Stomach (tissue), 9 donors: ENCODE measurements around the gene AJM1. TPM values are rescaled to one million over a fixed set of nuclear protein-coding genes. Genes with fewer than 3 reads are reported as not detected.
A peak's percentile ranks its signal among the peaks of the same experiment; 100 is the strongest.

Experiments
- DNase-seq, 2 donors: peaks; one replicate each; pipeline versions ENCODE4 v3.0.0 to v3.0.0-alpha.2; 2013 to 2019
- H3K27ac ChIP-seq, 5 donors: fragments of 200-600 bp in 4 of 5; sonication (generic) in 4 of 5; one replicate each; pipeline ENCODE4 v1.5.1; 2013 to 2019; ENCODE audit warnings: mild to moderate bottlenecking in 1 of 5, moderate library complexity in 1 of 5
- H3K27me3 ChIP-seq, 3 donors: fragments of 200-600 bp; sonication (generic); one replicate each; pipeline ENCODE4 v1.5.1; 2017 to 2019; ENCODE audit warnings: mixed run types in 1 of 3
- H3K36me3 ChIP-seq, 4 donors: fragments of 200-600 bp; sonication (generic); 1 replicate in 3 of 4; 2 replicates in 1 of 4; pipeline ENCODE4 v1.5.1; 2016 to 2019
- H3K4me1 ChIP-seq, 4 donors: fragments of 200-600 bp; sonication (generic); one replicate each; pipeline ENCODE4 v1.5.1; 2016 to 2019
- H3K4me3 ChIP-seq, 4 donors: fragments of 200-600 bp; sonication (generic) in 3 of 4; one replicate each; pipeline ENCODE4 v1.5.1; 2016 to 2019; ENCODE audit warnings: mild to moderate bottlenecking in 1 of 4
- H3K9me3 ChIP-seq, 4 donors: fragments of 200-600 bp; sonication (generic); one replicate each; pipeline ENCODE4 v1.5.1; 2016 to 2019
- EP300 ChIP-seq: sonication (generic); formaldehyde crosslinking; IDR thresholded peaks from one replicate; pipeline ENCODE4 v1.6.1; 2017; ENCODE audit warnings: antibody characterized with exemption
- POLR2A ChIP-seq, 4 donors: fragments of 450-650 bp; IDR thresholded peaks; one replicate each; pipeline ENCODE4 v1.6.1; 2016; ENCODE audit warnings: antibody characterized with exemption in 4 of 4, control low read depth in 2 of 4, mild to moderate bottlenecking in 1 of 4, moderate library complexity in 1 of 4
- POLR2AphosphoS5 ChIP-seq, 3 donors: sonication (generic); formaldehyde crosslinking; IDR thresholded peaks; one replicate each; pipeline ENCODE4 v1.6.1; 2016; ENCODE audit warnings: antibody characterized with exemption in 3 of 3
- WGBS, 5 donors: extraction: QIAGEN DNeasy Blood & Tissue Kit in 3 of 5; methylation state at CpG; one replicate each; pipeline versions ENCODE4 v1.1.5 to v1.1.7; 2013 to 2018; 5-methylcytosine and 5-hydroxymethylcytosine counted together
- intact Hi-C: fragments of 100-400 bp; cut with DNase I; formaldehyde crosslinking; loops from one replicate; pipeline ENCODE4 v1.15.1; 2023; ENCODE audit warnings: low total_unique reads
- polyA plus RNA-seq, 3 donors: library from polyadenylated mRNA; stranded (reverse); fragments of 200-250 nt; gene quantifications; one replicate each; pipeline ENCODE4 v1.2.3, GENCODE V29; 2013
- total RNA-seq, 5 donors: library from RNA; depleted of rRNA; stranded (reverse); fragments of >200 nt; gene quantifications; one replicate each; pipeline versions ENCODE4 v1.1.0 to v1.2.3, GENCODE V29; 2014 to 2016
- TF ChIP-seq, protein P1 (sequence below), 7 experiments: fragments of 450-650 bp in 4 of 7; fragments of 200-600 bp in 3 of 7; sonication (generic) in 3 of 7; IDR thresholded peaks; one replicate each; pipeline ENCODE4 v1.5.1; 2016 to 2019; ENCODE audit warnings: antibody characterized with exemption in 7 of 7, control low read depth in 2 of 7, mild to moderate bottlenecking in 1 of 7
- donor health status: healthy with polysubstance abuse.
- donor health status: Bipolar disorder and iron deficiency.
- donor health status: healthy.

AJM1 gene
- total and polyA plus RNA-seq, 8 donors, result 0.46 to 37.4 (median 2.6) TPM

DNA sequence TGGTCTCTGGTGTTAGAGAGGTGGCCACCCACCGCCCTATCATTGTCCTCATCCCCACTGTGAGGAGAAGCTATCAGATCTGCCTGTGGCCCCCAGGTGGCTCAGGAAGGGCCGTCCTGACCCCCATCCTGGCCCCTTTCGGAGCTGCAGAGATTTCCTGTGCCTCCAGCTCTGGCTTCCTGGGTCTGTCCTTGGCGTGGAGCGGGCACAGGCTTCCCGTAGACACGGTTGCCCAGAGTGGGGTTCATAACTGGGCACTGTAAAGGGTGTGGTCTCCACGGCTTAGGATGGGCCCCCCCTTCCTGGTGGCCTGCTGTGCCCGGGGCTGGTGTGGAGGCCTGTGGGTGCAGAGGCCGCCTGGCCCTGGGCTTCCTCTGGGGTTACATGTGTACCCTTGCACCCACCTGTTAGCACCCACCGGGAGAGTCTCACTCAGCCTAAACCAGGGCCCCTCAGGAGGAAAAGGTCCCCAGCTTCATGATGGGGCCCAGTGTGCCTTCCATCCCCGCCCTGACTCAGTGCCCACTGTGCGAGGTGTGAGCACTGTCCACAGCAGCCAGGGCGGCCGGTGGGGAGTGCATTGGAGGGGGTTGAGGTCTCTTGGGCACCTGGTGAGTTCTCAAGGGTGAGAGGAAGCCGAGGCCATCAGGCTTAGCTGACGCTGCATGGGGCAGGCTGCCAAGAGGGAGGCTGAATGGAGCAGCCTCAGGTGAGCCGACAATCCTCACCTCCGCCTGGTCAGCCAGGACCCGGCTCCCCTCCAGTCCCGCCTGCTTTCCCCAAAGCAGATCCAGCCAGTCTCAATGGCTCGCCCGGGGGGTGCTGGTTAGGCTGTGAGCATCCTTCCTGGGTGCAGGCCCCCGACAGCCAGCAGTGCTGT, 15.3 kb upstream of the AJM1 start:
- no peaks in the 10 kb centered on the region for H3K27me3 ChIP-seq
- 87 to 90% (median 89%) methylated on average over 20 to 24 of the region's 24 CpGs for WGBS, 5 donors
- peaks cover 0 to 2% (median under 1%) of the 10 kb centered on the region in 4 donors for H3K4me1 ChIP-seq
- no peak overlapping the region for H3K4me3 ChIP-seq
- intact Hi-C loops, result no loop called here
- H3K9me3 ChIP-seq, result no peaks in the 10 kb centered on the region
- peaks cover 69 to 90% (median 88%) of the 10 kb centered on the region in 4 donors for H3K36me3 ChIP-seq
- no peak overlapping the region for H3K27ac ChIP-seq
- TF ChIP-seq EP300, result no peak
- TF ChIP-seq, protein P1, sequence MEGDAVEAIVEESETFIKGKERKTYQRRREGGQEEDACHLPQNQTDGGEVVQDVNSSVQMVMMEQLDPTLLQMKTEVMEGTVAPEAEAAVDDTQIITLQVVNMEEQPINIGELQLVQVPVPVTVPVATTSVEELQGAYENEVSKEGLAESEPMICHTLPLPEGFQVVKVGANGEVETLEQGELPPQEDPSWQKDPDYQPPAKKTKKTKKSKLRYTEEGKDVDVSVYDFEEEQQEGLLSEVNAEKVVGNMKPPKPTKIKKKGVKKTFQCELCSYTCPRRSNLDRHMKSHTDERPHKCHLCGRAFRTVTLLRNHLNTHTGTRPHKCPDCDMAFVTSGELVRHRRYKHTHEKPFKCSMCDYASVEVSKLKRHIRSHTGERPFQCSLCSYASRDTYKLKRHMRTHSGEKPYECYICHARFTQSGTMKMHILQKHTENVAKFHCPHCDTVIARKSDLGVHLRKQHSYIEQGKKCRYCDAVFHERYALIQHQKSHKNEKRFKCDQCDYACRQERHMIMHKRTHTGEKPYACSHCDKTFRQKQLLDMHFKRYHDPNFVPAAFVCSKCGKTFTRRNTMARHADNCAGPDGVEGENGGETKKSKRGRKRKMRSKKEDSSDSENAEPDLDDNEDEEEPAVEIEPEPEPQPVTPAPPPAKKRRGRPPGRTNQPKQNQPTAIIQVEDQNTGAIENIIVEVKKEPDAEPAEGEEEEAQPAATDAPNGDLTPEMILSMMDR (IDR thresholded peaks at IDR 0.05), result no peak
- TF ChIP-seq POLR2AphosphoS5 (IDR thresholded peaks at IDR 0.05), result no peak
- TF ChIP-seq POLR2A (IDR thresholded peaks at IDR 0.05), result no peak
- DNase-seq, result peak in 1 of 2 donors; percentile 72

DNA sequence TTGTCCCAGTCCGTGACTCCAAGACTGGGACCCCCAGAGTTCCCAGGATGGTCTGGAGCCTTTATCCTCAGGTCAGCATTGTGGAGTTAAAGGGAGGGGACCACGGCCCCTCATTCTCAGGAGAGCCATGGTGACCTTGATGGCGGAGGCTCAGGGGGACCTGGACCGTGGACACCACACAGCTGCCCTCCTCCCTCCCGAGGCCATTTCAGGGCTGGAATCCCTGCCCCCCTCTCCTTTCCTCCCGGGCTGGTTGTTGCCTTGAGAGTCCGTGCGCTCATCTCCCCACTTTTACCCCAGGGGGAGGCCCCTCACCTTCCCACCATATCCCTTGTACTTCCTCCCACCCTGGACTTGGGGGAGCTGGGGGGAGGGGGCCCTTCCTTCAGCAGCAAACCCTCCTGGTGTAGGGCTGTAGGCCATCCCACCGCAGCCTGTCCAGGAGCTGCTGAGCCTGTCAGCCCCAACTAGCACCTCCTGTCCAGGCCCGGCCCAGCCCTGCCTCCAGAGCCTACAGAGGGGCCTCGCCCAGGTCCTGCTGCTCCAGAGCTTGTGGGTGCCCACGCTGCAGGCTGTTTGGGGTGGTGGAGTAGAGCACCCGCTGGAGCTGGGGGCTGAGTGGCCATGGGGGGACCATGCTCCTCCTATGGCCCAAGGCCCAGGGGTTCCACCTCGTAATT, 14.3 kb upstream of the AJM1 start:
- DNase-seq, result no peak
- no peak for TF ChIP-seq EP300
- peaks cover 78 to 100% (median 97%) of the 10 kb centered on the region in 4 donors for H3K36me3 ChIP-seq
- H3K9me3 ChIP-seq, result no peaks in the 10 kb centered on the region
- no peak overlapping the region for H3K4me3 ChIP-seq
- intact Hi-C loops, result no loop called here
- H3K4me1 ChIP-seq, result no peaks in the 10 kb centered on the region
- no peak overlapping the region for H3K27ac ChIP-seq
- 90 to 97% (median 93%) methylated on average over 14 of the region's 14 CpGs for WGBS, 5 donors
- H3K27me3 ChIP-seq, result no peaks in the 10 kb centered on the region

DNA sequence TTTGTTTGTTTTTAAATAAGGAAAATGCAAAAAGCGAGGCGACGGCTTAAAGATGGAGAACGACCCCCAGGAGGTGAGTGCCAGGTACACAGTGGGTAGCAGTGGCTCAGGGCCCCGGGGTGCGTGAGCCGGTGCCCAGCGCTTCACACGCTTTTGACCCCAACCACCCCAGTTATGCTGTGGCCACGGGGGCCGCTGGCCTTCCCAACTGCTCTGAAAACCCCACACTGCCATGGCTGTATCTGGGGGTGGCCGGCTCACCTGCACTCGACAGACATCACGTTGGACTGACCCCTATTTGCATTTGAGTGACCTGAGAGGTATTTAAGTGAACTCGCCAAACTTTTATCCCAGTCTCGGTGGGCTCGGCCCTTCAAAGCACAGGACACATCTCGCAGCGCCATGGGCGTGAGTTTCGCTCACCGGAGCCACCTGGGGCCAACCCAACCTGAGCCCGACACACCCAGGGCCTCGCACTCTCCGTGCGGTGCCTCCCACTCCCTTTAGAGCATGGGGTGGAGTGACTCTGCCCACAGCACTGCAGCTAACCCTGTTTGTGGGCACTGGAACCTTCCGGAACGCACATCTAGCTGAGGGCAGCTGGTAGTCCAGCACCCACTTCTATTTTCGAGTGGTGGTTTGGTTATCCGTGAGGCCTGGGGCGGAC, 13.7 kb upstream of the AJM1 start:
- Histone ChIP-seq H3K4me1 (no peaks in the 10 kb centered on the region), H3K27ac (no peak overlapping the region), H3K4me3 (no peak overlapping the region), H3K9me3 (no peaks in the 10 kb centered on the region), H3K27me3 (no peaks in the 10 kb centered on the region), H3K36me3 (peaks cover 75 to 100% (median 99%) of the 10 kb centered on the region in 4 donors)
- no peak for DNase-seq
- intact Hi-C loops, result no loop called here
- TF ChIP-seq, protein P1 (IDR thresholded peaks at IDR 0.05), result no peak
- TF ChIP-seq POLR2A (IDR thresholded peaks at IDR 0.05) (no peak), POLR2AphosphoS5 (IDR thresholded peaks at IDR 0.05) (no peak), EP300 (no peak)
- WGBS, 5 donors, result 92 to 96% (median 94%) methylated on average over 16 to 31 of the region's 31 CpGs

DNA sequence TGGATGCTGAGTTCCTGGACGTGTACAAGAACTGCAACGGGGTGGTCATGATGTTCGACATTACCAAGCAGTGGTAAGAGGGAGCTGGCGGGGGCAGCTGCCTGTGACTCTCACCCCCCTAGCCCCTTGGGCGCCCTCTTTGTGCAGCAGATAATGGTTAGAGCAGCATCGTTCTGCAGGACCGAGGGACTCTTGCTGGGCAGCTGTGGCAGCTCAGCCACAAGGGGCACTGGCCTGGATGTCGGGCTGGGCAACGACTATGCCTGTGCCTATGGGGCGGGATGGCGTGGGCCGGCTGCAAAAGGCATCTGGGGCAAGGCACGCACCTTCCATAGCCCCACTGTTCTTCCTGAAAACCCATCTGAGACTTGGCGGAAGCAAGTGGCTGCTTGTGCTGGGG, 12.9 kb upstream of the AJM1 start:
- TF ChIP-seq, protein P1 (IDR thresholded peaks at IDR 0.05), result no peak
- TF ChIP-seq POLR2A (IDR thresholded peaks at IDR 0.05), result no peak
- TF ChIP-seq POLR2AphosphoS5 (IDR thresholded peaks at IDR 0.05), result no peak
- no peak for TF ChIP-seq EP300

More for the DNA sequence above, 12.9 kb upstream of the AJM1 start:
- H3K4me1 ChIP-seq, result no peaks in the 10 kb centered on the region
- intact Hi-C loops, result no loop called here
- no peak overlapping the region for H3K4me3 ChIP-seq
- DNase-seq, result no peak
- H3K36me3 ChIP-seq, result peaks cover 68 to 100% (median 97%) of the 10 kb centered on the region in 4 donors
- 88 to 95% (median 92%) methylated on average over 5 to 14 of the region's 14 CpGs for WGBS, 5 donors
- H3K27ac ChIP-seq, result no peak overlapping the region
- H3K27me3 ChIP-seq, result no peaks in the 10 kb centered on the region
- no peaks in the 10 kb centered on the region for H3K9me3 ChIP-seq
